ENCODE measurements around the gene PDE6H. TPM values are rescaled to one million over a fixed set of nuclear protein-coding genes. Genes with fewer than 3 reads are reported as not detected.

PDE6H gene
- total and polyA plus RNA-seq, 2 of the 8 experiments (the other 6 are each of a cell fraction or from before 2014, with no cell fraction given), result not detected

DNA sequence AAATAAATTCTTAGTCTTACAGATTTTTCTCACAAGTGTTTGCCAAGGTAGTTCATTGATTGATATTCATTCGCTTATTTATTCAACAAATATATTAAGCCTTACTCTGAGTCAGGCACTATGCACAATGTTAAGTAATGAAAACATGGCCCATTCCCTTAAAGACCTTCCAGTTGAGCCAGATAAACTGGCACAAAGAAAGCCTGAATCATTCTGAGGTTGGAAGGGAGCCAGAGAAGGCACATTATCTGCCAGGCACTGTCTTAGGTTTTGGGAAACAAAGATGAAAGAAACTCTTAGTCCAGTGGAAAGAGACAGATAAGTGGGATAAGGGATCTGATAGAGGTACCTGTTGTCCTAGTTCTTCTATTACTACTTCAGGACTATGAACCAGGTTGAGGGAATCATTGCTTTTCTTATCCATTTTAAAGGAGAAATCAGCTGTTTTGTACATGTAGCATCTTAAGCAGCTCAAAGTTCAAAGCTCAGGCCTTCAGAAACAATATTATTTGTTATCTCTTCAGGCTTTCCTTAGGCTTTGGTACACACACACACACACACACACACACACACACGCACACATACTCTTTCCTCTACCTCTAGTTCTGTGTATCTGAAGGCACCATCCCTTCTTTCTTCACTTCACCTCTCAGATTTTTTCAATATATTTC, 27.0 kb downstream of the PDE6H start:
- no peak for DNase-seq (ENCODE audit: low read depth in 1 of 2, low spot score in 2 of 2)
- Histone ChIP-seq H3K9me3 (ENCODE audit: insufficient read depth in 2 of 2, low read depth in 1 of 2, low read length in 1 of 2) (no peaks in the 10 kb centered on the region), H2BK120ac (replicated peaks; ENCODE audit: low read depth, low read length) (no peak overlapping the region), H2AFZ (ENCODE audit: low read length) (no peak overlapping the region), H2AK5ac (ENCODE audit: low read depth, low read length) (no peak overlapping the region), H4K8ac (ENCODE audit: extremely low read depth, insufficient read depth, low read length) (no peak overlapping the region), H3K23ac (ENCODE audit: insufficient read length) (no peak overlapping the region), H3K23me2 (ENCODE audit: low read depth, low read length) (no peaks in the 10 kb centered on the region), H2BK12ac (ENCODE audit: low read depth, low read length) (no peak overlapping the region), H4K5ac (ENCODE audit: insufficient read length, low read depth, low read length) (no peak overlapping the region), H3K4me1 (replicated peaks in 1 of 4; ENCODE audit: control insufficient read depth in 3 of 4, insufficient read depth in 4 of 4, low read length in 3 of 4) (peaks cover 2 to 8% (median 3%) of the 10 kb centered on the region in 4 experiments; a peak in 4 of 7 replicates), H3K36me3 (ENCODE audit: control insufficient read depth in 2 of 4, insufficient read depth in 4 of 4, low read length in 3 of 4) (no peaks in the 10 kb centered on the region), H4K91ac (replicated peaks; ENCODE audit: insufficient read length, low read length) (no peak overlapping the region), H3K27ac (ENCODE audit: low read depth, low read length) (no peak overlapping the region), H2BK15ac (ENCODE audit: low read length) (no peak overlapping the region), H3K79me1 (ENCODE audit: low read depth, low read length) (no peaks in the 10 kb centered on the region), H3K4me2 (ENCODE audit: insufficient read depth in 1 of 2, low read depth in 2 of 2, low read length in 2 of 2) (no peak overlapping the region), H3K56ac (replicated peaks; ENCODE audit: insufficient read length, low read depth, low read length) (no peak overlapping the region), H2BK20ac (ENCODE audit: low read length) (no peak overlapping the region), H3K14ac (ENCODE audit: insufficient read length) (no peak overlapping the region), H2BK5ac (ENCODE audit: low read depth, low read length) (no peak overlapping the region), H3K9ac (replicated peaks in 1 of 4; ENCODE audit: extremely low read depth in 1 of 4, low read depth in 3 of 4, low read length in 3 of 4) (no peak overlapping the region), H3K4me3 (ENCODE audit: extremely low read depth in 1 of 4, insufficient read depth in 2 of 4, low read depth in 3 of 4, low read length in 4 of 4) (no peak overlapping the region), H4K20me1 (replicated peaks in 1 of 2; ENCODE audit: control insufficient read depth in 1 of 2, insufficient read depth in 2 of 2, low read length in 2 of 2) (no peaks in the 10 kb centered on the region), H3K27me3 (replicated peaks in 1 of 4; ENCODE audit: control insufficient read depth in 3 of 4, extremely low read depth in 1 of 4, insufficient read depth in 3 of 4, low read length in 3 of 4) (no peaks in the 10 kb centered on the region), H3K79me2 (ENCODE audit: control insufficient read depth in 1 of 2, insufficient read depth in 2 of 2, low read length in 2 of 2) (no peaks in the 10 kb centered on the region), H3K18ac (ENCODE audit: extremely low read depth, low read length) (no peak overlapping the region), H3K4ac (replicated peaks; ENCODE audit: insufficient read length, low read depth, low read length) (no peak overlapping the region)
- POLR2A ChIA-PET (ENCODE audit: partially characterized antibody), result no interaction called here
- FAIRE-seq, result no peak
- CTCF ChIA-PET (ENCODE audit: partially characterized antibody), result interaction anchor here (0.6 to 12.5 kb wide), 4 partner anchors 11 to 189 kb away, joined by 3 to 116 read pairs (median 7); partner anchors contain the start of gene ART4
- WGBS, 2 experiments (ENCODE audit: extremely low coverage in 1 of 2, insufficient coverage in 1 of 2, insufficient read length in 1 of 2, insufficient replicate concordance in 2 of 2, low coverage in 1 of 2, low lambda C conversion rate in 2 of 2, missing lambda C conversion rate in 1 of 2), result 81% methylated on average over 2 of the region's 2 CpGs; no CpG with 5 or more reads in 1 of the 2 experiments
- no peak for TF ChIP-seq SP1 (IDR thresholded peaks at IDR 0.05; ENCODE audit: low read depth, low read length)
- no peak for TF ChIP-seq KDM4A (IDR thresholded peaks at IDR 0.05; ENCODE audit: low read depth, low read length, severe bottlenecking)
- no peak for TF ChIP-seq RAD21 (IDR thresholded peaks at IDR 0.05 in 1 of 2, conservative IDR thresholded peaks at IDR 0.05 in 1 of 2; ENCODE audit: low read depth in 2 of 2, low read length in 2 of 2)
- no peak for TF ChIP-seq EZH2 (IDR thresholded peaks at IDR 0.05; ENCODE audit: low read depth, low read length, severe bottlenecking)
- TF ChIP-seq RXRA (IDR thresholded peaks at IDR 0.05; ENCODE audit: insufficient read depth, low read depth, low read length), result no peak
- TF ChIP-seq CHD2 (IDR thresholded peaks at IDR 0.05; ENCODE audit: low read length), result no peak
- no peak for TF ChIP-seq SIX5 (IDR thresholded peaks at IDR 0.05; ENCODE audit: low read depth, low read length)
- no peak for TF ChIP-seq GTF2F1 (IDR thresholded peaks at IDR 0.05; ENCODE audit: borderline replicate concordance, low read depth, low read length)
- TF ChIP-seq, protein P1, sequence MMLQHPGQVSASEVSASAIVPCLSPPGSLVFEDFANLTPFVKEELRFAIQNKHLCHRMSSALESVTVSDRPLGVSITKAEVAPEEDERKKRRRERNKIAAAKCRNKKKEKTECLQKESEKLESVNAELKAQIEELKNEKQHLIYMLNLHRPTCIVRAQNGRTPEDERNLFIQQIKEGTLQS (IDR thresholded peaks at IDR 0.05; ENCODE audit: insufficient read depth, low read depth, low read length), result no peak
- no peak for TF ChIP-seq SP2 (IDR thresholded peaks at IDR 0.05; ENCODE audit: low read length)
- no peak for TF ChIP-seq RFX5 (IDR thresholded peaks at IDR 0.05; ENCODE audit: borderline replicate concordance, low read depth, low read length)
- no peak for TF ChIP-seq KDM5A (IDR thresholded peaks at IDR 0.05; ENCODE audit: low read length)

Data from H1 (cell line).